HG02885 (cell line): ENCODE measurements around the gene TMEM150C.
"Not testable (repeated sequence)": the region's sequence is repeated elsewhere in the genome, so short reads cannot be mapped to it uniquely, and the experiment has no call there.

Experiments used
- ATAC-seq: cut with Tn5 transposase; IDR thresholded peaks from one replicate; pipeline ENCODE4 v1.9.1; 2021; ENCODE audit warnings: mild to moderate bottlenecking; ENCODE audit not compliant: unreplicated experiment, poor library complexity

Gene TMEM150C

GRCh38 chr4:82481506-82481840 is 80.3 kb downstream of the TMEM150C start:
- no peak for ATAC-seq

GRCh38 chr4:82480771-82481505 is 80.8 kb downstream of the TMEM150C start:
- no peak for ATAC-seq

- no peak for ATAC-seq
These were observed 82.2 kb downstream of the TMEM150C start for GRCh38 chr4:82479562-82479961.

- ATAC-seq: not testable (repeated sequence)
These were observed 84.3 kb downstream of the TMEM150C start for GRCh38 chr4:82477469-82477868.

- ATAC-seq: not testable (repeated sequence)
These were observed 85.9 kb downstream of the TMEM150C start for GRCh38 chr4:82475931-82476330.

GRCh38 chr4:82473621-82474164 is 88.1 kb downstream of the TMEM150C start:
- no peak for ATAC-seq

GRCh38 chr4:82473080-82473479 is 88.7 kb downstream of the TMEM150C start:
- not testable (repeated sequence) for ATAC-seq

- no peak for ATAC-seq
These were observed 91.9 kb downstream of the TMEM150C start for GRCh38 chr4:82469791-82470345.

- no peak for ATAC-seq
These were observed 94.3 kb downstream of the TMEM150C start for GRCh38 chr4:82467471-82467870.

- no peak for ATAC-seq
These were observed 98.6 kb downstream of the TMEM150C start for GRCh38 chr4:82463221-82463620.

- peak; percentile 78 for ATAC-seq
These were observed 99.4 kb downstream of the TMEM150C start for GRCh38 chr4:82462415-82462831.

- no peak for ATAC-seq
These were observed 100.1 kb downstream of the TMEM150C start for GRCh38 chr4:82461710-82462109.

GRCh38 chr4:82458729-82459128 is 103.1 kb downstream of the TMEM150C start:
- ATAC-seq: peak; percentile 72

GRCh38 chr4:82457266-82457665 is 104.5 kb downstream of the TMEM150C start:
- ATAC-seq: no peak

GRCh38 chr4:82452026-82452425 is 109.8 kb downstream of the TMEM150C start:
- ATAC-seq: no peak

GRCh38 chr4:82450966-82451755 is 110.6 kb downstream of the TMEM150C start:
- ATAC-seq: no peak

- no peak for ATAC-seq
These were observed 113.9 kb downstream of the TMEM150C start for GRCh38 chr4:82447886-82448285.

- no peak for ATAC-seq
These were observed 122.7 kb downstream of the TMEM150C start for GRCh38 chr4:82439088-82439487.

GRCh38 chr4:82437285-82438005 is 124.3 kb downstream of the TMEM150C start:
- no peak for ATAC-seq

GRCh38 chr4:82436780-82437179 is 125.0 kb downstream of the TMEM150C start:
- no peak for ATAC-seq
